Suprapubic skin (tissue), 4 donors: ENCODE measurements around the gene RBL1. TPM values are rescaled to one million over a fixed set of nuclear protein-coding genes. Genes with fewer than 3 reads are reported as not detected.
"Not testable (repeated sequence)": the region's sequence is repeated elsewhere in the genome, so short reads cannot be mapped to it uniquely, and the experiment has no call there.

Source experiments
- DNase-seq, 2 donors: peaks; one replicate each; pipeline ENCODE4 v3.0.0-alpha.2; 2019; ENCODE audit warnings: low spot score in 2 of 2
- H3K27ac ChIP-seq: fragments of 200-600 bp; sonication (generic); one replicate; pipeline ENCODE4 v1.5.1; 2019
- H3K27me3 ChIP-seq: fragments of 200-600 bp; sonication (generic); one replicate; pipeline ENCODE4 v1.5.1; 2019
- H3K36me3 ChIP-seq: fragments of 200-600 bp; sonication (generic); one replicate; pipeline ENCODE4 v1.5.1; 2019
- H3K4me1 ChIP-seq: fragments of 200-600 bp; sonication (generic); one replicate; pipeline ENCODE4 v1.5.1; 2019
- H3K4me3 ChIP-seq: fragments of 200-600 bp; sonication (generic); one replicate; pipeline ENCODE4 v1.5.1; 2019; ENCODE audit warnings: mild to moderate bottlenecking
- H3K9me3 ChIP-seq: fragments of 200-600 bp; sonication (generic); one replicate; pipeline ENCODE4 v1.5.1; 2019
- EP300 ChIP-seq: sonication (generic); formaldehyde crosslinking; IDR thresholded peaks from one replicate; pipeline ENCODE4 v1.6.1; 2017; ENCODE audit warnings: antibody characterized with exemption
- POLR2A ChIP-seq, 2 donors: fragments of 450-650 bp; IDR thresholded peaks; one replicate each; pipeline ENCODE4 v1.6.1; 2017; ENCODE audit warnings: antibody characterized with exemption in 2 of 2, mild to moderate bottlenecking in 2 of 2, moderate library complexity in 2 of 2
- POLR2AphosphoS5 ChIP-seq, 3 donors: sonication (generic); formaldehyde crosslinking; IDR thresholded peaks; one replicate each; pipeline ENCODE4 v1.6.1; 2017; ENCODE audit warnings: antibody characterized with exemption in 3 of 3
- WGBS: methylation state at CpG from one replicate; pipeline ENCODE4 v1.1.5; 2018; 5-methylcytosine and 5-hydroxymethylcytosine counted together
- total RNA-seq, 4 donors: library from RNA; depleted of rRNA; stranded (reverse); fragments of >200 nt; gene quantifications; one replicate each; pipeline ENCODE4 v1.1.0, GENCODE V29; 2016
- TF ChIP-seq, protein P1 (sequence below), 2 donors: fragments of 200-600 bp in 1 of 2; fragments of 450-650 bp in 1 of 2; sonication (generic) in 1 of 2; IDR thresholded peaks; one replicate each; pipeline ENCODE4 v1.5.1; 2016 to 2019; ENCODE audit warnings: antibody characterized with exemption in 2 of 2, mild to moderate bottlenecking in 1 of 2, moderate library complexity in 1 of 2

RBL1 gene
- total RNA-seq, 4 donors from 2014 or later: 7.5 to 11.5 (median 8.9) TPM

DNA sequence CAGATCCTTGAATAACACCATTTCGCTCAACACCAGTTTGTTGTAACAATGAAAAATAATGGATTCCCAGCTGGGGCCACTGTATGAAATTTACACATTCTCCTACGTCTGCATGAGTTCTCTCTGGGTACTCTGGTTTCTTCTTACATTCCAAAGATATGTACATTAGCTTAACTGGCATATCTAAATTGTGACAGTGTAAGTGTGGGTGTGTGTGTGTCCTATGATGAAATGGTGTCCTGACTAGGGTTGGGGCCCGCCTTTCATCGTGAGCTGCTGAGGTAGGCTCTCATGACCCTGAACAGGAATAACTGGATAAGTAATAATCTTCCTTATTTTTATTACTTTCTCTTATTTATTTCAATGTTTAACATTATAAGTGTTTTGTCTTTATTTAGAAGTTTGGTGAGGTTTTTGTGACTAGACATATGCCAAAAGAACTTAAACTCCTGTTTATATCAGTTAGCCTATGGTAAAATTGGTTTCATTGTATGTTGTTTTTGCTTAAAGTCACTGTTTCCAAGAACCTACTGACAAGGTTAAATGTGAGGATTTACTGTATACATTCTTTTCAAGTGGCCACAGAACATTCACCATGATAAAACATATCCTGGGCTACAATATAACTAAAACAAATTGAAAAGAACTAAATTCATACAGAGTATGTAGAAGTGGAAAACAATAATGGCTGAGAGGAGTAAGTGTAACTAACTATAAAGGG is 42.4 kb downstream of the RBL1 start:
- Histone ChIP-seq H3K4me3 (no peak overlapping the region), H3K36me3 (peaks cover 48% of the 10 kb centered on the region), H3K27me3 (no peaks in the 10 kb centered on the region), H3K4me1 (no peaks in the 10 kb centered on the region), H3K9me3 (no peaks in the 10 kb centered on the region), H3K27ac (no peak overlapping the region)
- TF ChIP-seq EP300: no peak
- no peak for TF ChIP-seq POLR2A (IDR thresholded peaks at IDR 0.05)
- TF ChIP-seq POLR2AphosphoS5 (IDR thresholded peaks at IDR 0.05): no peak
- TF ChIP-seq, protein P1, sequence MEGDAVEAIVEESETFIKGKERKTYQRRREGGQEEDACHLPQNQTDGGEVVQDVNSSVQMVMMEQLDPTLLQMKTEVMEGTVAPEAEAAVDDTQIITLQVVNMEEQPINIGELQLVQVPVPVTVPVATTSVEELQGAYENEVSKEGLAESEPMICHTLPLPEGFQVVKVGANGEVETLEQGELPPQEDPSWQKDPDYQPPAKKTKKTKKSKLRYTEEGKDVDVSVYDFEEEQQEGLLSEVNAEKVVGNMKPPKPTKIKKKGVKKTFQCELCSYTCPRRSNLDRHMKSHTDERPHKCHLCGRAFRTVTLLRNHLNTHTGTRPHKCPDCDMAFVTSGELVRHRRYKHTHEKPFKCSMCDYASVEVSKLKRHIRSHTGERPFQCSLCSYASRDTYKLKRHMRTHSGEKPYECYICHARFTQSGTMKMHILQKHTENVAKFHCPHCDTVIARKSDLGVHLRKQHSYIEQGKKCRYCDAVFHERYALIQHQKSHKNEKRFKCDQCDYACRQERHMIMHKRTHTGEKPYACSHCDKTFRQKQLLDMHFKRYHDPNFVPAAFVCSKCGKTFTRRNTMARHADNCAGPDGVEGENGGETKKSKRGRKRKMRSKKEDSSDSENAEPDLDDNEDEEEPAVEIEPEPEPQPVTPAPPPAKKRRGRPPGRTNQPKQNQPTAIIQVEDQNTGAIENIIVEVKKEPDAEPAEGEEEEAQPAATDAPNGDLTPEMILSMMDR (IDR thresholded peaks at IDR 0.05): no peak
- no peak for DNase-seq
- WGBS: 89% methylated on average over 4 of the region's 4 CpGs

- H3K27me3 ChIP-seq: no peaks in the 10 kb centered on the region
- H3K9me3 ChIP-seq: no peaks in the 10 kb centered on the region
- no peak for TF ChIP-seq POLR2A (IDR thresholded peaks at IDR 0.05)
- no peak for TF ChIP-seq EP300
- TF ChIP-seq, protein P1 (IDR thresholded peaks at IDR 0.05): no peak
- no peak for TF ChIP-seq POLR2AphosphoS5 (IDR thresholded peaks at IDR 0.05)
- 90% methylated on average over 17 of the region's 17 CpGs for WGBS
- peaks cover 35% of the 10 kb centered on the region for H3K36me3 ChIP-seq
- H3K27ac ChIP-seq: no peak overlapping the region
- H3K4me1 ChIP-seq: no peaks in the 10 kb centered on the region
- no peak overlapping the region for H3K4me3 ChIP-seq
- no peak for DNase-seq
Observed at GRCh38 chr20:37042986-37043972, 52.5 kb downstream of the RBL1 start.

DNA sequence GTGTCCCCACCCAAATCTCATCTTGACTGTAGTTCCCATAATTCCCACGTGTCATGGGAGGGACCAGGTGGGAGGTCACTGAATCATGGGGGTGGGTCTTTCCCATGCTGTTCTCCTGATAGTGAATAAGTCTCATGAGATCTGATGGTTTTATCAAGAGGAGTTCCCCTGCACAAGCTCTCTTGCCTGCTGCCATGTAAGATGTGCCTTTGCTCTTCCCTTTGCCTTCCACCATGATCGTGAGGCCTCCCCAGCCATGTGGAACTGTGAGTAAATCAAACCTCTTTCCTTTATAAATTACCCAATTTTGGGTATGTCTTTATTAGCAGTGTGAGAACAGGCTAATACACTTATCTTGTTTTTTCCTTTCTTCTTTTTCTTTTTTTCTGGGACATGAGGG is 56.4 kb downstream of the RBL1 start:
- H3K4me1 ChIP-seq, H3K4me3 ChIP-seq, H3K27ac ChIP-seq, H3K27me3 ChIP-seq, H3K9me3 ChIP-seq, DNase-seq: not testable (repeated sequence)
- 97% methylated on average over 2 of the region's 2 CpGs for WGBS
- peaks cover 32% of the 10 kb centered on the region for H3K36me3 ChIP-seq

- TF ChIP-seq POLR2AphosphoS5 (IDR thresholded peaks at IDR 0.05) (no peak), POLR2A (IDR thresholded peaks at IDR 0.05) (no peak), EP300 (no peak)
- TF ChIP-seq, protein P1 (IDR thresholded peaks at IDR 0.05): no peak
- Histone ChIP-seq H3K27me3 (no peaks in the 10 kb centered on the region), H3K9me3 (no peaks in the 10 kb centered on the region), H3K4me1 (no peaks in the 10 kb centered on the region), H3K4me3 (no peak overlapping the region), H3K36me3 (peaks cover 34% of the 10 kb centered on the region), H3K27ac (no peak overlapping the region)
- DNase-seq: no peak
- 99% methylated on average over 4 of the region's 4 CpGs for whole genome bisulfite sequencing
Observed at GRCh38 chr20:37032077-37032476, 63.7 kb downstream of the RBL1 start.

- no peaks in the 10 kb centered on the region for H3K4me1 ChIP-seq
- H3K27me3 ChIP-seq: no peaks in the 10 kb centered on the region
- H3K4me3 ChIP-seq: no peak overlapping the region
- no peaks in the 10 kb centered on the region for H3K9me3 ChIP-seq
- H3K36me3 ChIP-seq: peaks cover 32% of the 10 kb centered on the region
- no peak overlapping the region for H3K27ac ChIP-seq
- DNase-seq: no peak
- WGBS: 89% methylated on average over 2 of the region's 2 CpGs
- no peak for TF ChIP-seq POLR2AphosphoS5 (IDR thresholded peaks at IDR 0.05)
Observed at GRCh38 chr20:37020636-37021035, 75.2 kb downstream of the RBL1 start.

- WGBS: 100% methylated on average over 1 of the region's 28 CpGs
- not testable (repeated sequence) for H3K4me1 ChIP-seq
Observed at GRCh38 chr20:37012631-37013030, 83.2 kb downstream of the RBL1 start.

GRCh38 chr20:37011858-37012257 is 83.9 kb downstream of the RBL1 start:
- H3K36me3 ChIP-seq: peaks cover 16% of the 10 kb centered on the region
- H3K27ac ChIP-seq, H3K4me3 ChIP-seq, H3K9me3 ChIP-seq, DNase-seq, H3K27me3 ChIP-seq, H3K4me1 ChIP-seq: not testable (repeated sequence)
- WGBS: 97% methylated on average over 21 of the region's 25 CpGs

More at GRCh38 chr20:37012631-37013030, 83.2 kb downstream of the RBL1 start:
- H3K27ac ChIP-seq, DNase-seq, H3K27me3 ChIP-seq, H3K9me3 ChIP-seq, H3K4me3 ChIP-seq: not testable (repeated sequence)
- peaks cover 23% of the 10 kb centered on the region for H3K36me3 ChIP-seq
